ENCODE measurements around the gene WIPF3. TPM values are rescaled to one million over a fixed set of nuclear protein-coding genes. Genes with fewer than 3 reads are reported as not detected.

WIPF3 gene, protein sequence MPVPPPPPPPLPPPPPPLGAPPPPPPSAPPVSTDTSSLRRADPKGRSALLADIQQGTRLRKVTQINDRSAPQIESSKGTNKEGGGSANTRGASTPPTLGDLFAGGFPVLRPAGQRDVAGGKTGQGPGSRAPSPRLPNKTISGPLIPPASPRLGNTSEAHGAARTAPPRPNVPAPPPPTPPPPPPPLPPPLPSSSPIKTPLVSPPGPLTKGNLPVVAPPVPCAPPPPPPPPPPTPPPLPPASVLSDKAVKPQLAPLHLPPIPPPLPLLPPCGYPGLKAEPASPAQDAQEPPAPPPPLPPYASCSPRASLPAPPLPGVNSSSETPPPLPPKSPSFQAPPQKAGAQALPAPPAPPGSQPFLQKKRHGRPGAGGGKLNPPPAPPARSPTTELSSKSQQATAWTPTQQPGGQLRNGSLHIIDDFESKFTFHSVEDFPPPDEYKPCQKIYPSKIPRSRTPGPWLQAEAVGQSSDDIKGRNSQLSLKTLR
- polyA plus RNA-seq (2013): 0.46 and 0.47 TPM in 2 replicates

DNA sequence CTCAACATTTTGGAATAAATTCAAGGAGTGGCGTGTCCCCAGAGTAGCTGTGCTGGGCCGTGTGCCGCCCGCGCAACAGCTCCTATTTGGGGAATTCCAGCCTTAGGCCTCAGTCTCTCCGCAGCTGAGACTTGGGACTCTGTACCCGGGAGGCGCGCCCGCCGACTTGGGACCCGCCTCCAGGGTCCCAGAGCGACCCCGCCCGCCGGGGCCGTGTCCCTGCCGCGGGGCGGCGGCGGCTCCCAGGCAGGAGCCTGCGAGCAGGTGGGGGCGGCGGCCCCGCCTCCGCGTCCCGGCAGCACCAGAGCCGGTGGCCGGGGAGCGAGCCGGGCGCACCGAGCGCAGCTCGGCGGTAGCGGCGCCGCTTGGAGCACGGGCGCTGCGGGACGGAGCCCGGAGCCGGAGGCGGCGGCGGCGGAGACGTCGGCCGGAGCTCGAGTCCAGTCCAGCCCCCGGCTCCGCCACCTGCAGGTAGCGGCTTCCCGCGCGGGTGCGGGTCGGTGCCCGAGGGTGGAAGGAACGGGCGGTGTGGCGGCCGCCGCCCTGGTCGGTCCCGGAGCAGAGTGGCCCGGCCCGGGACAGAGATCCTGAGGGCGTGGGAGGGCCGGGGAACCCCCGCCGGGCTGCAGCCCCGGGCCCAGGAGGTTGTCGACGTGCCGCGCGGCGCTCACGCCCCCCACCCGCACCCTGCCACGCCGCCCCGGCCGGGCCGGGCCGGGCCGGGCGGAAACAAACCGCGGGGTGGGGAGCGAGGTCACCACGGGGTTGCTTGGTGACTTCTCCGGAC, at the start of gene WIPF3:
TSS of gene WIPF3 (plus strand) at position 301 of the 787 bp plus-strand sequence. CDS start 28,217 bp downstream, outside the sequence.
- Histone ChIP-seq H3K79me1 (ENCODE audit: low read length) (no peaks in the 10 kb centered on the region), H3K4me1 (ENCODE audit: control insufficient read depth in 1 of 2, insufficient read depth in 2 of 2, low read length in 2 of 2) (peaks cover 6 to 8% of the 10 kb centered on the region in 2 experiments), H2BK5ac (ENCODE audit: low read depth, low read length, poor library complexity) (no peak within 1 kb of the TSS), H3K4ac (ENCODE audit: low read depth, low read length) (no peak within 1 kb of the TSS), H3K9me3 (ENCODE audit: insufficient read depth, low read depth, low read length) (peaks cover 5% of the 10 kb centered on the region), H3K4me2 (ENCODE audit: low read length) (peak within 1 kb of the TSS; percentile 97), H3K23ac (ENCODE audit: low read length) (no peak within 1 kb of the TSS), H2BK120ac (ENCODE audit: insufficient read depth, low read length, poor library complexity) (no peak within 1 kb of the TSS), H3K4me3 (ENCODE audit: low read depth, low read length) (peak within 1 kb of the TSS; percentile 67), H3K36me3 (ENCODE audit: control insufficient read depth in 1 of 2, insufficient read depth in 2 of 2, low read length in 2 of 2) (no peaks in the 10 kb centered on the region), H2AK5ac (ENCODE audit: low read length) (no peak within 1 kb of the TSS), H3K27ac (ENCODE audit: low read depth, low read length) (no peak within 1 kb of the TSS), H4K8ac (ENCODE audit: low read depth, low read length) (no peak within 1 kb of the TSS), H4K12ac (ENCODE audit: low read depth, low read length) (no peak within 1 kb of the TSS), H3K27me3 (ENCODE audit: insufficient read depth, low read length) (peaks cover 20% of the 10 kb centered on the region), H2AFZ (ENCODE audit: insufficient read depth, low read length, poor library complexity) (peak within 1 kb of the TSS; percentile 67), H3K79me2 (ENCODE audit: control insufficient read depth, insufficient read depth, low read length, poor library complexity) (no peaks in the 10 kb centered on the region), H3K14ac (ENCODE audit: low read length) (no peak within 1 kb of the TSS), H2BK12ac (ENCODE audit: low read length) (no peak within 1 kb of the TSS), H4K91ac (ENCODE audit: low read depth, low read length) (no peak within 1 kb of the TSS), H3K18ac (ENCODE audit: low read length) (no peak within 1 kb of the TSS), H3K9ac (ENCODE audit: low read length) (no peak within 1 kb of the TSS)
- no CpG with 5 or more reads among the region's 99 CpGs for WGBS (ENCODE audit: extremely low coverage, insufficient coverage, insufficient read length)
- peak; percentile 13 to 66 for DNase-seq

DNA sequence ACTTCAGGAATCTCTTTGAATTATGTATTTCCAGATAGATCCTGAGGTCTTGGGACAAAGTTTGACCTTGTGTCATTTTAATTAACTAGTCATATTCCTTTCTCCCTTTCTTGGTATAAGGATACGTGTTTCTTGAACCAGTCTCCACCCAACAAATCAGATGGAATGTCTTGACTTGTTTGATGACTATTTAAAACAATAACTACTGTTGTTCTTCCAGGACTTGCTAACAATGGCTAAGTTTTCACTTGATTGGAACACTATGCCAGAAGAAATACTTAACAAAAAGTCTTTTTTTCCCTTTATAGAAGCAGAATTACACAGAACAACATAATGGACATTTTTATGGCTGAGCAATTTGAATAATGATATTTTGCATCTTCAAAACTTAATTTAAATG, 43.0 kb upstream of the WIPF3 start:
- Histone ChIP-seq H2AK5ac (ENCODE audit: low read length) (no peak overlapping the region), H2BK12ac (ENCODE audit: low read length) (no peak overlapping the region), H3K4me1 (ENCODE audit: control insufficient read depth in 1 of 2, insufficient read depth in 2 of 2, low read length in 2 of 2) (peaks cover 0 to 2% of the 10 kb centered on the region in 2 experiments), H4K91ac (ENCODE audit: low read depth, low read length) (no peak overlapping the region), H3K9me3 (ENCODE audit: insufficient read depth, low read depth, low read length) (no peaks in the 10 kb centered on the region), H2AFZ (ENCODE audit: insufficient read depth, low read length, poor library complexity) (no peak overlapping the region), H3K4me2 (ENCODE audit: low read length) (no peak overlapping the region), H3K14ac (ENCODE audit: low read length) (no peak overlapping the region), H2BK120ac (ENCODE audit: insufficient read depth, low read length, poor library complexity) (no peak overlapping the region), H4K12ac (ENCODE audit: low read depth, low read length) (no peak overlapping the region), H3K23ac (ENCODE audit: low read length) (no peak overlapping the region), H4K8ac (ENCODE audit: low read depth, low read length) (no peak overlapping the region), H3K4me3 (ENCODE audit: low read depth, low read length) (no peak overlapping the region), H3K18ac (ENCODE audit: low read length) (no peak overlapping the region), H3K4ac (ENCODE audit: low read depth, low read length) (no peak overlapping the region), H3K27ac (ENCODE audit: low read depth, low read length) (no peak overlapping the region), H3K27me3 (ENCODE audit: insufficient read depth, low read length) (no peaks in the 10 kb centered on the region), H3K79me2 (ENCODE audit: control insufficient read depth, insufficient read depth, low read length, poor library complexity) (no peaks in the 10 kb centered on the region), H3K9ac (ENCODE audit: low read length) (no peak overlapping the region), H2BK5ac (ENCODE audit: low read depth, low read length, poor library complexity) (no peak overlapping the region), H3K79me1 (ENCODE audit: low read length) (no peaks in the 10 kb centered on the region), H3K36me3 (ENCODE audit: control insufficient read depth in 1 of 2, insufficient read depth in 2 of 2, low read length in 2 of 2) (no peaks in the 10 kb centered on the region)
- no CpG with 5 or more reads among the region's 1 CpG for WGBS (ENCODE audit: extremely low coverage, insufficient coverage, insufficient read length)
- DNase-seq: no peak

DNA sequence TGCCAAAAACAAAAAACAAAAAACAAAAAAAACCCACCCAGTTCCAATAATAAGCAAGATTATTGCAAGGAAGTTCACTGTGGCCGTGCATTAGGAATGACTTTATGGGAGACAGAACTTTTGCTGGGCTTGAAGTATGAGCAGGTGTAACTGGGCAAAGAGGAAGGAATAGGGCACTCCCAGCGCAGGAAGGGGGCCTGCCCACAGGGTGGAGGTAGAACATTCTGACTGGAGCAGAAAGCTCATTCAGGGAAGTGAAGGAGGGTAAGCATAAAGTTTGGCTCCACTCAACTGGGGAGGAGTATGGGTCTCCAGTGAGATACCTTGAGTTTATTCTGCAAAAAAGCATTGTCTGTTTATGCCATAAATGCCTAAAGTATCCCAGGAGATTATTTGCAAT, 42.1 kb upstream of the WIPF3 start:
- Histone ChIP-seq H3K9ac (ENCODE audit: low read length) (no peak overlapping the region), H3K79me1 (ENCODE audit: low read length) (no peaks in the 10 kb centered on the region), H4K12ac (ENCODE audit: low read depth, low read length) (no peak overlapping the region), H3K4me3 (ENCODE audit: low read depth, low read length) (no peak overlapping the region), H2AFZ (ENCODE audit: insufficient read depth, low read length, poor library complexity) (no peak overlapping the region), H3K36me3 (ENCODE audit: control insufficient read depth in 1 of 2, insufficient read depth in 2 of 2, low read length in 2 of 2) (no peaks in the 10 kb centered on the region), H3K18ac (ENCODE audit: low read length) (no peak overlapping the region), H3K4ac (ENCODE audit: low read depth, low read length) (no peak overlapping the region), H3K23ac (ENCODE audit: low read length) (no peak overlapping the region), H3K4me2 (ENCODE audit: low read length) (no peak overlapping the region), H4K91ac (ENCODE audit: low read depth, low read length) (no peak overlapping the region), H2BK12ac (ENCODE audit: low read length) (no peak overlapping the region), H3K79me2 (ENCODE audit: control insufficient read depth, insufficient read depth, low read length, poor library complexity) (no peaks in the 10 kb centered on the region), H2BK120ac (ENCODE audit: insufficient read depth, low read length, poor library complexity) (no peak overlapping the region), H4K8ac (ENCODE audit: low read depth, low read length) (no peak overlapping the region), H2BK5ac (ENCODE audit: low read depth, low read length, poor library complexity) (no peak overlapping the region), H3K14ac (ENCODE audit: low read length) (no peak overlapping the region), H2AK5ac (ENCODE audit: low read length) (no peak overlapping the region), H3K9me3 (ENCODE audit: insufficient read depth, low read depth, low read length) (no peaks in the 10 kb centered on the region), H3K27ac (ENCODE audit: low read depth, low read length) (no peak overlapping the region), H3K27me3 (ENCODE audit: insufficient read depth, low read length) (no peaks in the 10 kb centered on the region), H3K4me1 (ENCODE audit: control insufficient read depth in 1 of 2, insufficient read depth in 2 of 2, low read length in 2 of 2) (peaks cover 0 to 2% of the 10 kb centered on the region in 2 experiments)
- no CpG with 5 or more reads among the region's 2 CpGs for WGBS (ENCODE audit: extremely low coverage, insufficient coverage, insufficient read length)
- no peak for DNase-seq

DNA sequence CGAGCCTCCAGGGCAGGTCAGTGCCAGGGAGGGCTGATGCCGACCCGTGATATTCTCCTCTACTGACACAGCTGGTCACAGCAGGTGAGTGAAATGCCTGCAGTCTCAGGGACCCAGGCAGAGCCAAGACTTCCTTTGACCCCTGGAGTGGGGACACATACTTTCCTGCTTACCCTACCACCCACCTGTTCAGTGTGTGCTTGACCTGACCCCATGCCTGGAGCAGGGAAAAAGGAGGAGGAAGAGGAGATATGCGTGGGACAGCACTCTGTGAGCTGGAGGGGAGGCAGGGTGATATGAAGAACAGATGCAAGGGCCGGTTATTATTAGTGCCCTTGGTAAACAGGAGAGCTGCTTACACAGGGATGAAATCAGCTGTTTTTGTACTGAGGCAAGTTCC, 40.8 kb upstream of the WIPF3 start:
- H3K23ac ChIP-seq (ENCODE audit: low read length): no peak overlapping the region
- H2BK12ac ChIP-seq (ENCODE audit: low read length): no peak overlapping the region
- H3K9ac ChIP-seq (ENCODE audit: low read length): no peak overlapping the region
- DNase-seq: no peak
- no peak overlapping the region for H2BK5ac ChIP-seq (ENCODE audit: low read depth, low read length, poor library complexity)
- no peaks in the 10 kb centered on the region for H3K36me3 ChIP-seq (ENCODE audit: control insufficient read depth in 1 of 2, insufficient read depth in 2 of 2, low read length in 2 of 2)
- H4K8ac ChIP-seq (ENCODE audit: low read depth, low read length): no peak overlapping the region
- peaks cover 2% of the 10 kb centered on the region for H3K79me1 ChIP-seq (ENCODE audit: low read length)
- H3K4me2 ChIP-seq (ENCODE audit: low read length): no peak overlapping the region
- no CpG with 5 or more reads among the region's 5 CpGs for WGBS (ENCODE audit: extremely low coverage, insufficient coverage, insufficient read length)
- no peak overlapping the region for H4K12ac ChIP-seq (ENCODE audit: low read depth, low read length)
- H3K27me3 ChIP-seq (ENCODE audit: insufficient read depth, low read length): no peaks in the 10 kb centered on the region
- no peaks in the 10 kb centered on the region for H3K9me3 ChIP-seq (ENCODE audit: insufficient read depth, low read depth, low read length)
- H4K91ac ChIP-seq (ENCODE audit: low read depth, low read length): no peak overlapping the region
- no peak overlapping the region for H3K4ac ChIP-seq (ENCODE audit: low read depth, low read length)
- H3K18ac ChIP-seq (ENCODE audit: low read length): no peak overlapping the region
- no peak overlapping the region for H2AFZ ChIP-seq (ENCODE audit: insufficient read depth, low read length, poor library complexity)
- H3K4me3 ChIP-seq (ENCODE audit: low read depth, low read length): no peak overlapping the region
- H2BK120ac ChIP-seq (ENCODE audit: insufficient read depth, low read length, poor library complexity): no peak overlapping the region
- peaks cover 0 to 2% of the 10 kb centered on the region in 2 experiments for H3K4me1 ChIP-seq (ENCODE audit: control insufficient read depth in 1 of 2, insufficient read depth in 2 of 2, low read length in 2 of 2)
- H3K27ac ChIP-seq (ENCODE audit: low read depth, low read length): no peak overlapping the region
- no peak overlapping the region for H2AK5ac ChIP-seq (ENCODE audit: low read length)
- H3K79me2 ChIP-seq (ENCODE audit: control insufficient read depth, insufficient read depth, low read length, poor library complexity): no peaks in the 10 kb centered on the region
- no peak overlapping the region for H3K14ac ChIP-seq (ENCODE audit: low read length)
